DOHH2 (cell line): ENCODE results near the gene PPFIA3.

ENCODE experiments used
- H3F3A ChIP-seq: fragments of 200-600 bp; sonication (generic), shearing (Covaris generic); 2 replicates; pipeline ENCODE4 v1.6.0; 2016; ENCODE audit warnings: antibody characterized with exemption, mild to moderate bottlenecking; ENCODE audit not compliant: control insufficient read depth, insufficient read depth
- H3K27ac ChIP-seq: fragments of 200-600 bp; sonication (generic); 2 replicates; pipeline ENCODE4 v1.5.1; 2014; ENCODE audit warnings: low read depth, mild to moderate bottlenecking, low read length, moderate library complexity
- H3K27me3 ChIP-seq: fragments of 200-600 bp; sonication (generic); 2 replicates; pipeline ENCODE4 v1.6.1; 2014; ENCODE audit warnings: mild to moderate bottlenecking, low read length, mixed read lengths; ENCODE audit not compliant: control insufficient read depth
- H3K36me3 ChIP-seq: fragments of 200-600 bp; sonication (generic); 2 replicates; pipeline ENCODE4 v1.6.1; 2014; ENCODE audit warnings: mild to moderate bottlenecking, low read length, moderate library complexity, mixed read lengths; ENCODE audit not compliant: control insufficient read depth
- H3K4me1 ChIP-seq: fragments of 200-600 bp; sonication (generic); 2 replicates; pipeline ENCODE4 v1.6.1; 2014; ENCODE audit warnings: mild to moderate bottlenecking, low read length, mixed read lengths; ENCODE audit not compliant: control insufficient read depth
- H3K4me2 ChIP-seq: fragments of 200-600 bp; sonication (generic); 2 replicates; pipeline ENCODE4 v1.6.0; 2014; ENCODE audit warnings: mild to moderate bottlenecking, low read length, moderate library complexity
- H3K4me3 ChIP-seq: fragments of 200-600 bp; sonication (generic); 2 replicates; pipeline ENCODE4 v1.5.1; 2014; ENCODE audit warnings: mild to moderate bottlenecking, low read length, mixed read lengths
- H3K79me2 ChIP-seq: fragments of 200-600 bp; sonication (generic); 2 replicates; pipeline ENCODE4 v1.6.1; 2014; ENCODE audit warnings: mild to moderate bottlenecking, low read length, mixed read lengths; ENCODE audit not compliant: control insufficient read depth
- H3K9me2 ChIP-seq: fragments of 200-600 bp; sonication (generic); replicated peaks from 2 replicates; pipeline ENCODE4 v1.6.1; 2014; ENCODE audit warnings: mild to moderate bottlenecking, low read length, mixed read lengths; ENCODE audit not compliant: control insufficient read depth
- H3K9me3 ChIP-seq: fragments of 200-600 bp; sonication (generic); 2 replicates; pipeline ENCODE4 v1.6.1; 2014; ENCODE audit warnings: antibody characterized with exemption, low read length, mixed read lengths; ENCODE audit not compliant: control insufficient read depth, insufficient read depth
- H4K20me1 ChIP-seq: fragments of 200-600 bp; sonication (generic); 2 replicates; pipeline ENCODE4 v1.6.0; 2014; ENCODE audit warnings: low read depth, mild to moderate bottlenecking, antibody characterized with exemption, low read length, moderate library complexity; ENCODE audit not compliant: control insufficient read depth, insufficient read depth
- EZH2phosphoT487 ChIP-seq: fragments of 200-600 bp; sonication (generic); IDR thresholded peaks from 2 replicates; pipeline ENCODE4 v1.6.1; 2017; ENCODE audit warnings: borderline replicate concordance, mild to moderate bottlenecking, antibody characterized with exemption, low read length, moderate library complexity, mixed read lengths
- TF ChIP-seq, protein P1 (sequence below): fragments of 200-600 bp; sonication (generic); IDR thresholded peaks from one replicate; pipeline ENCODE4 v1.5.1; 2014; ENCODE audit warnings: antibody characterized with exemption, mild to moderate bottlenecking, low read depth, low read length; ENCODE audit not compliant: poor library complexity, severe bottlenecking

Gene PPFIA3

GRCh38 chr19:49119411-49120324 is at the start of gene PPFIA3:
Gene PPFIA3, plus strand, starts transcription at chr19:49119544. Its CDS starts 8,330 bp downstream, at chr19:49127874.
- no peaks in the 10 kb centered on the region for H3K36me3 ChIP-seq
- no peaks in the 10 kb centered on the region for H3K79me2 ChIP-seq
- TF ChIP-seq EZH2phosphoT487, result peak; percentile 98; the same call in 1 of the 2 replicates
- TF ChIP-seq, protein P1, sequence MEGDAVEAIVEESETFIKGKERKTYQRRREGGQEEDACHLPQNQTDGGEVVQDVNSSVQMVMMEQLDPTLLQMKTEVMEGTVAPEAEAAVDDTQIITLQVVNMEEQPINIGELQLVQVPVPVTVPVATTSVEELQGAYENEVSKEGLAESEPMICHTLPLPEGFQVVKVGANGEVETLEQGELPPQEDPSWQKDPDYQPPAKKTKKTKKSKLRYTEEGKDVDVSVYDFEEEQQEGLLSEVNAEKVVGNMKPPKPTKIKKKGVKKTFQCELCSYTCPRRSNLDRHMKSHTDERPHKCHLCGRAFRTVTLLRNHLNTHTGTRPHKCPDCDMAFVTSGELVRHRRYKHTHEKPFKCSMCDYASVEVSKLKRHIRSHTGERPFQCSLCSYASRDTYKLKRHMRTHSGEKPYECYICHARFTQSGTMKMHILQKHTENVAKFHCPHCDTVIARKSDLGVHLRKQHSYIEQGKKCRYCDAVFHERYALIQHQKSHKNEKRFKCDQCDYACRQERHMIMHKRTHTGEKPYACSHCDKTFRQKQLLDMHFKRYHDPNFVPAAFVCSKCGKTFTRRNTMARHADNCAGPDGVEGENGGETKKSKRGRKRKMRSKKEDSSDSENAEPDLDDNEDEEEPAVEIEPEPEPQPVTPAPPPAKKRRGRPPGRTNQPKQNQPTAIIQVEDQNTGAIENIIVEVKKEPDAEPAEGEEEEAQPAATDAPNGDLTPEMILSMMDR, result no peak
- H3K27me3 ChIP-seq, result peaks cover 18% of the 10 kb centered on the region
- no peaks in the 10 kb centered on the region for H3K9me2 ChIP-seq
- H3K4me1 ChIP-seq, result peaks cover 30% of the 10 kb centered on the region
- peak within 1 kb of the TSS; percentile 63 for H3K27ac ChIP-seq
- no peaks in the 10 kb centered on the region for H3K9me3 ChIP-seq
- peaks cover 6% of the 10 kb centered on the region; the same call in 1 of the 2 replicates for H3F3A ChIP-seq
- H3K4me2 ChIP-seq, result peak within 1 kb of the TSS; percentile 89
- H3K4me3 ChIP-seq, result peak within 1 kb of the TSS; percentile 79
- no peaks in the 10 kb centered on the region for H4K20me1 ChIP-seq

GRCh38 chr19:49070416-49070815 is 48.9 kb upstream of the PPFIA3 start:
- Histone ChIP-seq H3K9me3 (no peaks in the 10 kb centered on the region), H3K4me1 (no peaks in the 10 kb centered on the region), H3K79me2 (no peaks in the 10 kb centered on the region), H3F3A (no peaks in the 10 kb centered on the region), H3K9me2 (no peaks in the 10 kb centered on the region), H3K4me2 (no peak overlapping the region), H3K27me3 (peaks cover 14% of the 10 kb centered on the region), H4K20me1 (no peaks in the 10 kb centered on the region), H3K36me3 (no peaks in the 10 kb centered on the region), H3K27ac (no peak overlapping the region), H3K4me3 (no peak overlapping the region)
- TF ChIP-seq, protein P1, result no peak
- TF ChIP-seq EZH2phosphoT487, result no peak

GRCh38 chr19:49071860-49072547 is 47.3 kb upstream of the PPFIA3 start:
- no peak for TF ChIP-seq EZH2phosphoT487
- TF ChIP-seq, protein P1, result no peak

More at GRCh38 chr19:49071860-49072547, 47.3 kb upstream of the PPFIA3 start:
- H3F3A ChIP-seq, result no peaks in the 10 kb centered on the region
- H3K79me2 ChIP-seq, result no peaks in the 10 kb centered on the region
- H3K36me3 ChIP-seq, result no peaks in the 10 kb centered on the region
- H3K4me1 ChIP-seq, result no peaks in the 10 kb centered on the region
- H3K4me3 ChIP-seq, result no peak overlapping the region
- H3K9me3 ChIP-seq, result no peaks in the 10 kb centered on the region
- no peak overlapping the region for H3K4me2 ChIP-seq
- peaks cover 6% of the 10 kb centered on the region for H3K27me3 ChIP-seq
- H3K27ac ChIP-seq, result no peak overlapping the region
- no peaks in the 10 kb centered on the region for H3K9me2 ChIP-seq
- H4K20me1 ChIP-seq, result no peaks in the 10 kb centered on the region
